Stimulated activated CD8-positive, alpha-beta memory T cell treated with anti-CD3 and anti-CD28 coated beads, Interleukin-4, amount 100 ng/mL, for 48 hours (primary cell): ENCODE measurements around the gene EN2.

Experiments
- DNase-seq: peaks from one replicate; pipeline ENCODE4 v3.0.0-alpha.2; 2020

EN2 gene

DNA sequence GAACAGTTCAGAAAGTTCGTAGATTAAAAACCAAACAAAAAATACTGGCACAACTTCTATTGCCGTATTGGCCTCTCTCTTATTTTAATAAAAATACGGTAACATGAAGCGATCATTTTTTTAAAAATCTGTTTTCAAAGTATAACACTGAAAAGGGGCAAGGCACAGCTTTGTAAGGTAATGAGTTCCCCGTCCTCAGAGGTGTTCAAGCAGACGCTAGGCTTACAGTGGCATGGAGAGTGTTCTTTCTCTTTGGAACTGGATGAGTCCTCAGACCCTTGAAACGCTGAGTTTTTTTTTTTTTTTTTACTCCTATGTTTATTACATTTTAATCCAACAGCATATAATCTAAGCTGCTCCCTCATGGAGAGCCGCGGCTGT is 7.8 kb downstream of the EN2 start:
- no peak for DNase-seq

DNA sequence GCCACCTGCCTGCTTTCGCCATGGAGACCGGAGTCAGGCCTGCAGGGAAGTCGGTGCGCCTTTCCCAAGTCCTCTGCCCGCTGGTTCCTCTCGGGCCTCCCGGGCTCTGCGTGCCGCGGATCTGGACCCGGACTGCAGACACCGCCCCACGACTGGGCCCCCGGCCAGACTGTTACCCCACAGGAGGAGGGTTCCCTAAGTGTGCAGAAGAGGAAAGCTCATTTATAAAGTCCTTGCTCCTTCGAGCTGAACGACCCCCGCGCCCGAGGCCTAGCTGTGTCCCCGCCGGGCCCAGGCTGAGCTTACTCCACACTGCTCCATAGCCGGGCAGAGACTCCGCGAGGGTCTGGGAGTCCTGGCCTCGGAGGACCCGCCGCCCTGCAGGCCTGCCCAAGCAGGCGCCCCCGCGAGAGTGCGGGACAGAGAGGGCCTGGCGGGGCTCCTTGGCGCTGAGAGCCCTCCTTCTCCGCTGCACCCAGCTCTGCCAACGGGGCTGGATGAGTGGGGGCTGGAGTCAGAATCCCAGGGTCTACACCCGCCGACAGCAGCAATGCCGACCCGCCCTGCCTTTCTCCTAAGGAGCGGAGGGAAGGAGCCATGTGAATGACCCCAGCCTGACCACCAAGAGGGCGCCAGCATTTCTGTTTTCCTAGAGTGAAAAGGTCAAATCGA is 8.3 kb downstream of the EN2 start:
- no peak for DNase-seq

DNA sequence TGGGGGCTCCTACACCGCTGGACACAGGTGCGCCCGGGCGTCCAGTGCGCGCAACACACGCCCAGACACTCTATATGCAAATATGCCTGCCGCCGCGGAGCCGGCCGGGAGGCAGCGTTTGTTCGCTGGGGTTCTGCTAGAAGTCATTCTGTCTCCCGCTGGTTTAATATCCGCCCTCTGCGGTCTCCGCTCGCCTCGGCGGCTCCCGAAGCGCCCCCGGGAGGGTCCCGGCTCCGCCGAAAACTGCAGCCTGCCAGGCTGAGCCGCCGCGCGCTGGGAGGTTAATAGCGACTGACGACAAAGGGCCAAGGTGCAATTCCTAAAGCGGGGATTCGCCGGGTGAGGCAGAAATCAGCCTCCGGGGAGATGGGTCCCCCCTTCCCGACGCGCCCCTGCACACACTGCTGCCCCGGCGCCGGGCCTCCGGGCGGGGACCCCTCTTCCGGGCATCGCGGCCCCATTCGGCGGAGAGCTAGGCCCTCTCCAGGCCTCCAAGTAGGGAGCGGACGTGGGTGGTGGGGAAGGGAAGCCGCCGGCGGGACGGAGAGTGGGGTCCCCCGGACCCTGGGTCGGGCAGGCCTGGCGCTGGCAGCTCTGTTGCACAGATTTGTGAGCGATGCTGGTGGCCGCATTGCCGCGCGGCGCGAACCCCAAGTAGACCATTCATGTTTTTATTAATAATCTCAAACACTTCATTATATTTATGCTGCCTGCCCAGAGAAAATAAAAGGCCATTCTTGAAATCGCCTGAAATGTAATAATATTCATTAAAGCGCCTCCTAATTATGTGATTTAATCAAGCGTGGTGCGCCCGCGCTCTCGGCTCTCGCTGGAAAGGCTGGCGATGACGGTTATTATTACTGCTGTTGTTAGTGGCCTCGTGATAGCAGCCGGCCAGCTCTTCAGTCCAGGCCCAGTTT is 9.1 kb downstream of the EN2 start:
- peak; percentile 60 for DNase-seq

- DNase-seq: no peak
These were observed 10.2 kb downstream of the EN2 start for GRCh38 chr7:155467846-155468784.

GRCh38 chr7:155468785-155469148 is 10.8 kb downstream of the EN2 start:
- no peak for DNase-seq

GRCh38 chr7:155469311-155470185 is 11.6 kb downstream of the EN2 start:
- no peak for DNase-seq

DNA sequence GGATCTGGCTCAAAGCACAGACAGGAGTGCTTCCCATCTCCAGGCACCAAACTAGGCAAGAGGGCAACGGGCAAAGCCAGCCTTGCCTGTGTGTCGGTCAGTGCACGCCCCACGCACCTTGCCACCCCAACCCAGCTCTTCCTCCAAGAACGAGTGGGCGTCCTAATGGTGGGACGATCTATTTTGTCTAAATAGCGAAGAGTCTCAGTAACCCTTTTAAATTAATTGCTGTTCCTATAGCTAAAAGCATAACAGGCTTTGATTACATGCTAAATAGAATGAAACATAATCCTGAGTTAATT is 12.2 kb downstream of the EN2 start:
- DNase-seq: no peak

GRCh38 chr7:155470686-155471638 is 13.0 kb downstream of the EN2 start:
- no peak for DNase-seq

DNA sequence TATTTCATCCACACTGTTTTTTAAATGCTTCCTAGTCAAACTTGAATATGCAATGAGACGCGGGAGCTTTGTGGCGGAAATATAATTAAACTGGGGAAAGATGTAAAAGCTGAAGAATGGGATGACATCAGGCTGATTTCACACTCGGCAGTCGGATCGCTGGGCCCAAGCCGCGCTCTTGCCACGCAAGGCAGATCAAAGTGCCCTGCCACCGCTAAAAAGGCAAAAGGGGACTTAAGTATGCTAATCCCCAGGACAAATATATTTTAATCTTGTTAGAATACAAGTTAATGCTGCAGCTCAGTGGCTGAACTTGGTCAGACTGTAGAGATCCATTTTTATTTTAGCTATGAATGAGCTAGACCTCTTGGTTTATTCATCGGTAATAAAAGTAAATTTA is 13.8 kb downstream of the EN2 start:
- no peak for DNase-seq

- DNase-seq: no peak
These were observed 19.5 kb downstream of the EN2 start for GRCh38 chr7:155477476-155477875.

DNA sequence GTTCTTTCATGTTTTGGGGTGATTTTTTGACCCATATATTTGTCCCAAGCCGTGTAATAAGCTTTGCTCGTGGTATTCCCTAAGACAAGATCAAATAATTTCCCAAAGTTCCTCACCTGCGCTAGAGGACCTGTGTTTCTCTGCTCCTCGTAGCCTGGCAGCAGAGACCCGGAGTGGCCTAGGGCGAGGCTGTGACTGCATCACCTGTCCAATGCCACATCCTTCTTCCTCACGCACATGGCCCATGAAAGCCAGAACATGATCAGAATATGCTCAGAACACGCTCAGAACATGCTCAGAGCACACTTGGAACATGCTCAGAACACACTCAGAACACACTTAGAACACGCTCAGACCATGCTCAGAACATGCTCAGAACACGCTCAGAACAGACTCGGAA is 23.8 kb downstream of the EN2 start:
- no peak for DNase-seq

DNA sequence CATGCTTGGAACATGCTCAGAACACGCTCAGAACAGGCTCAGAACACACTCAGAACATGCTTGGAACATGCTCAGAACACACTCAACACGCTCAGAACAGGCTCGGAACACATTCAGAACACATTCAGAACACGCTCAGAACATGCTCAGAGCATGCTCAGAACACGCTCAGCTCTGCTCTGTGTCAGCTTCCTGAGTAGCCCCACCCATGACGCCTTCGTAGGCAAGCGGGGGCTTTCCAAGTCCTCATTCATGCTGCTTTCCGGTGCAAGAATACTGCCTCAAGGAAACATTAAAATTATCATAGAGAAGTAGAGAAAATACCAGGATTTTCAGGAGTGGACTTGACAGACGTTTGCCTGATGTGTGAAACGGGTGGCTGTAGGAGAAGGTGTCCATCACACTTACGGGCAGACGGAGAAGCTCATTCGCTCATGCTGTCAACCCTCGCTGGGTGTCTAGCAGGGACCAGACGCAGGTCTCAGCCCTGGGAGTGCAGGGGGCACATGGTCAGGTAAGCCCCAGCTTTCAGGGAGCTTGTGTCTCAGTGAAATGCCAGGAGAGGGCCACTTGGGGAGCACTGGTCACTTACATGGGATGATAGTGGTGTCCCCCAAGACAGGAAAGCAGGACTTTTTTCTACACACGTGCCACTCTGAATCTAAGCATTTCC is 24.7 kb downstream of the EN2 start:
- no peak for DNase-seq

- DNase-seq: no peak
These were observed 25.3 kb downstream of the EN2 start for GRCh38 chr7:155483245-155483644.

GRCh38 chr7:155483868-155484325 is 26.0 kb downstream of the EN2 start:
- DNase-seq: no peak

GRCh38 chr7:155484483-155485399 is 26.8 kb downstream of the EN2 start:
- no peak for DNase-seq

DNA sequence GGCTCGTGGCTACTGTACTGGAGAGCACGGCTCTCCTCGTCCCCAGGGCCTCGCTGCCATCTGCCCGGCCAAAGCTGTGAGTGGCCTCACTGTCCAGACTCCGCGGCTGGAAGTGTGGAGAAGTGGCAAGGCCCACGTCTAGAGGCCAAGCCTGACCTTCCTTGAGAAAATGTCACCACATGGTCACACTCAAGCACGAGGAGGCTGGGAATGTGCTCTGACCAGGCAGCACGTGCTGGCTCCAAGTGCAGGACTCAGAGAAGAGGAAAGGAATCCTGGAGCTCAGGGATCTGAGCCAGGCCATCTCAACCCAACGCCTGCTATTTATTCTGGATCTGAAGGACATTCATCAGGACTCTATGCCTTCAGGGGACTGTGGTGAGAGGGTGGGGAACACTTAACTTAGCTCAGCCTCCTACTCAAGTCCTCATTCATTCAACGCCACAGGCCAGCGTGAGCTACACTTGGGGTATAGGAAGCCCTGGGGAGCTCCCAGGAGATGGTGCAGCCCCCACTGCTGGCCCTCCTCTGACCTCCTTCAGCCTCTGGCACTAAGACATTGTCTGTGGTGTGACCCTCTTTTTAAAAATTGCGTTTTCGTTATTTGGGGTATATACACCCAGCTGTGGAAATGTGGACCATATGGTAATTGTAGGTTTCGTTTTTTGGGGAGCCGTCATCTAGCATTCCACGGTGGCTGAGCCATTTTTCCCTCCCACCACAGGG is 29.0 kb downstream of the EN2 start:
- no peak for DNase-seq

- DNase-seq: no peak
These were observed 29.9 kb downstream of the EN2 start for GRCh38 chr7:155487509-155488482.
